ENCODE results near the gene CCT6B. TPM values are rescaled to one million over a fixed set of nuclear protein-coding genes. Genes with fewer than 3 reads are reported as not detected.
"Not testable (repeated sequence)": the region's sequence is repeated elsewhere in the genome, so short reads cannot be mapped to it uniquely, and the experiment has no call there.

Gene CCT6B
- total RNA-seq, 1 donor: 2.8 TPM

GRCh38 chr17:34989473-34989872 lies 28.2 kb upstream of the CCT6B start:
- Histone ChIP-seq H3K27me3 (ENCODE audit: insufficient read depth, low read length) (no peaks in the 10 kb centered on the region), H3K4me3 (ENCODE audit: low read length) (no peak overlapping the region), H3K4me1 (ENCODE audit: insufficient read depth, low read length) (peaks cover 4% of the 10 kb centered on the region), H3K9me3 (ENCODE audit: low read depth, low read length) (no peaks in the 10 kb centered on the region)

GRCh38 chr17:34988644-34989043 lies 27.4 kb upstream of the CCT6B start:
- H3K4me1 ChIP-seq (ENCODE audit: insufficient read depth, low read length): peaks cover 4% of the 10 kb centered on the region
- H3K27me3 ChIP-seq (ENCODE audit: insufficient read depth, low read length): no peaks in the 10 kb centered on the region
- H3K9me3 ChIP-seq (ENCODE audit: low read depth, low read length): no peaks in the 10 kb centered on the region
- H3K4me3 ChIP-seq (ENCODE audit: low read length): no peak overlapping the region

- no peak overlapping the region for H3K4me3 ChIP-seq (ENCODE audit: low read length)
- H3K27me3 ChIP-seq (ENCODE audit: insufficient read depth, low read length): no peaks in the 10 kb centered on the region
- H3K9me3 ChIP-seq (ENCODE audit: low read depth, low read length): no peaks in the 10 kb centered on the region
- peaks cover under 1% of the 10 kb centered on the region for H3K4me1 ChIP-seq (ENCODE audit: insufficient read depth, low read length)
These were observed 26.0 kb upstream of the CCT6B start for GRCh38 chr17:34987232-34987631.

GRCh38 chr17:34981538-34982241 lies 20.4 kb upstream of the CCT6B start:
- Histone ChIP-seq H3K9me3 (ENCODE audit: low read depth, low read length) (no peaks in the 10 kb centered on the region), H3K4me1 (ENCODE audit: insufficient read depth, low read length) (peaks cover 17% of the 10 kb centered on the region), H3K27me3 (ENCODE audit: insufficient read depth, low read length) (no peaks in the 10 kb centered on the region), H3K4me3 (ENCODE audit: low read length) (peak overlapping the region; percentile 86)

GRCh38 chr17:34980681-34981537 lies 19.6 kb upstream of the CCT6B start:
- Histone ChIP-seq H3K4me3 (ENCODE audit: low read length) (peak overlapping the region; percentile 86), H3K4me1 (ENCODE audit: insufficient read depth, low read length) (peaks cover 17% of the 10 kb centered on the region), H3K27me3 (ENCODE audit: insufficient read depth, low read length) (no peaks in the 10 kb centered on the region), H3K9me3 (ENCODE audit: low read depth, low read length) (no peaks in the 10 kb centered on the region)

GRCh38 chr17:34980353-34980680 lies 19.1 kb upstream of the CCT6B start, which contains the start of gene LIG3:
LIG3 (plus strand) TSS chr17:34980512; CDS start chr17:34983006, 2,494 bp downstream.
- Histone ChIP-seq H3K4me3 (ENCODE audit: low read length) (peak within 1 kb of the TSS; percentile 86), H3K27me3 (ENCODE audit: insufficient read depth, low read length) (no peaks in the 10 kb centered on the region), H3K4me1 (ENCODE audit: insufficient read depth, low read length) (peaks cover 17% of the 10 kb centered on the region), H3K9me3 (ENCODE audit: low read depth, low read length) (no peaks in the 10 kb centered on the region)

GRCh38 chr17:34979650-34980352 lies 18.5 kb upstream of the CCT6B start:
- peaks cover 17% of the 10 kb centered on the region for H3K4me1 ChIP-seq (ENCODE audit: insufficient read depth, low read length)
- no peaks in the 10 kb centered on the region for H3K27me3 ChIP-seq (ENCODE audit: insufficient read depth, low read length)
- H3K4me3 ChIP-seq (ENCODE audit: low read length): peak overlapping the region; percentile 86

GRCh38 chr17:34979153-34979552 lies 17.9 kb upstream of the CCT6B start:
- H3K4me1 ChIP-seq (ENCODE audit: insufficient read depth, low read length): peaks cover 17% of the 10 kb centered on the region

More at GRCh38 chr17:34979650-34980352, 18.5 kb upstream of the CCT6B start:
- no peaks in the 10 kb centered on the region for H3K9me3 ChIP-seq (ENCODE audit: low read depth, low read length)

GRCh38 chr17:34974794-34975785 lies 13.8 kb upstream of the CCT6B start:
- peaks cover 6% of the 10 kb centered on the region for H3K4me1 ChIP-seq (ENCODE audit: insufficient read depth, low read length)
- H3K27me3 ChIP-seq (ENCODE audit: insufficient read depth, low read length): no peaks in the 10 kb centered on the region
- no peak overlapping the region for H3K4me3 ChIP-seq (ENCODE audit: low read length)
- H3K9me3 ChIP-seq (ENCODE audit: low read depth, low read length): no peaks in the 10 kb centered on the region

More at GRCh38 chr17:34979153-34979552, 17.9 kb upstream of the CCT6B start:
- no peaks in the 10 kb centered on the region for H3K27me3 ChIP-seq (ENCODE audit: insufficient read depth, low read length)
- no peaks in the 10 kb centered on the region for H3K9me3 ChIP-seq (ENCODE audit: low read depth, low read length)
- no peak overlapping the region for H3K4me3 ChIP-seq (ENCODE audit: low read length)

GRCh38 chr17:34974179-34974578 lies 12.9 kb upstream of the CCT6B start:
- Histone ChIP-seq H3K27me3 (ENCODE audit: insufficient read depth, low read length) (no peaks in the 10 kb centered on the region), H3K4me3 (ENCODE audit: low read length) (no peak overlapping the region), H3K9me3 (ENCODE audit: low read depth, low read length) (no peaks in the 10 kb centered on the region), H3K4me1 (ENCODE audit: insufficient read depth, low read length) (no peaks in the 10 kb centered on the region)

- no peaks in the 10 kb centered on the region for H3K9me3 ChIP-seq (ENCODE audit: low read depth, low read length)
- peaks cover 10% of the 10 kb centered on the region for H3K4me1 ChIP-seq (ENCODE audit: insufficient read depth, low read length)
- H3K27me3 ChIP-seq (ENCODE audit: insufficient read depth, low read length): no peaks in the 10 kb centered on the region
- no peak overlapping the region for H3K4me3 ChIP-seq (ENCODE audit: low read length)
These were observed 2.8 kb downstream of the CCT6B start for GRCh38 chr17:34958438-34958837.

GRCh38 chr17:34950780-34951179 lies 10.5 kb downstream of the CCT6B start:
- not testable (repeated sequence) for H3K27me3 ChIP-seq (ENCODE audit: insufficient read depth, low read length); H3K9me3 ChIP-seq (ENCODE audit: low read depth, low read length); H3K4me1 ChIP-seq (ENCODE audit: insufficient read depth, low read length); H3K4me3 ChIP-seq (ENCODE audit: low read length)

GRCh38 chr17:34930283-34930682 lies 31.0 kb downstream of the CCT6B start:
- no peaks in the 10 kb centered on the region for H3K27me3 ChIP-seq (ENCODE audit: insufficient read depth, low read length)
- H3K9me3 ChIP-seq (ENCODE audit: low read depth, low read length): no peaks in the 10 kb centered on the region
- H3K4me1 ChIP-seq (ENCODE audit: insufficient read depth, low read length): no peaks in the 10 kb centered on the region
- H3K4me3 ChIP-seq (ENCODE audit: low read length): no peak overlapping the region

- Histone ChIP-seq H3K4me3 (ENCODE audit: low read length) (no peak overlapping the region), H3K27me3 (ENCODE audit: insufficient read depth, low read length) (no peaks in the 10 kb centered on the region), H3K4me1 (ENCODE audit: insufficient read depth, low read length) (no peaks in the 10 kb centered on the region), H3K9me3 (ENCODE audit: low read depth, low read length) (no peaks in the 10 kb centered on the region)
These were observed 34.6 kb downstream of the CCT6B start for GRCh38 chr17:34926661-34927060.

All from mononuclear cell (primary cell).